H9 (cell line): ENCODE results near the gene TLR5. TPM values are rescaled to one million over a fixed set of nuclear protein-coding genes. Genes with fewer than 3 reads are reported as not detected.

Experiments used
- DNase-seq: peaks from one replicate; pipeline ENCODE4 v3.0.0-alpha.2; 2017
- H2AFZ ChIP-seq: one replicate; pipeline ENCODE4 v1.6.1; 2013; ENCODE audit warnings: mild to moderate bottlenecking, low read length, control low read depth, moderate library complexity
- H2AK5ac ChIP-seq: 2 replicates; pipeline ENCODE4 v1.6.1; 2013; ENCODE audit warnings: low read length, control low read depth, mixed read lengths; ENCODE audit not compliant: insufficient read length
- H2BK120ac ChIP-seq: one replicate; pipeline ENCODE4 v1.6.1; 2013; ENCODE audit warnings: low read depth, mild to moderate bottlenecking, low read length, control low read depth, inconsistent platforms; ENCODE audit not compliant: poor library complexity, severe bottlenecking
- H2BK12ac ChIP-seq: 2 replicates; pipeline ENCODE4 v1.6.1; 2013; ENCODE audit warnings: low read length, control low read depth, mixed read lengths, low read depth; ENCODE audit not compliant: insufficient read length
- H2BK15ac ChIP-seq: 2 replicates; pipeline ENCODE4 v1.6.1; 2013; ENCODE audit warnings: low read depth, low read length, control low read depth
- H2BK20ac ChIP-seq: one replicate; pipeline ENCODE4 v1.6.1; 2013; ENCODE audit warnings: low read depth, mild to moderate bottlenecking, low read length, control low read depth, inconsistent platforms; ENCODE audit not compliant: poor library complexity, severe bottlenecking
- H2BK5ac ChIP-seq: 2 replicates; pipeline ENCODE4 v1.6.1; 2013; ENCODE audit warnings: low read length, control low read depth, mixed read lengths; ENCODE audit not compliant: insufficient read length
- H3K14ac ChIP-seq: 2 replicates; pipeline ENCODE4 v1.6.1; 2013; ENCODE audit warnings: low read length, control low read depth; ENCODE audit not compliant: insufficient read depth
- H3K18ac ChIP-seq: 2 replicates; pipeline ENCODE4 v1.6.1; 2013; ENCODE audit warnings: low read depth, mild to moderate bottlenecking, mixed read lengths, low read length, control low read depth; ENCODE audit not compliant: insufficient read length
- H3K23ac ChIP-seq: 2 replicates; pipeline ENCODE4 v1.6.1; 2013; ENCODE audit warnings: low read length, control low read depth, mixed read lengths, low read depth; ENCODE audit not compliant: insufficient read length
- H3K23me2 ChIP-seq: 2 replicates; pipeline ENCODE4 v1.6.1; 2013; ENCODE audit warnings: low read depth, mild to moderate bottlenecking, mixed read lengths, low read length, control low read depth; ENCODE audit not compliant: insufficient read length, poor library complexity, severe bottlenecking
- H3K27ac ChIP-seq: 2 replicates; pipeline ENCODE4 v1.5.1; 2013; ENCODE audit warnings: low read length, control low read depth, mixed read lengths, low read depth; ENCODE audit not compliant: insufficient read length
- H3K27me3 ChIP-seq: 2 replicates; pipeline ENCODE4 v1.6.1; 2013; ENCODE audit warnings: low read length, control low read depth, inconsistent platforms; ENCODE audit not compliant: insufficient read depth
- H3K4ac ChIP-seq: 2 replicates; pipeline ENCODE4 v1.6.1; 2013; ENCODE audit warnings: low read depth, mild to moderate bottlenecking, control low read depth, inconsistent platforms, low read length, moderate library complexity
- H3K4me1 ChIP-seq: 2 replicates; pipeline ENCODE4 v1.6.1; 2013; ENCODE audit warnings: low read length, control low read depth, inconsistent platforms; ENCODE audit not compliant: insufficient read depth
- H3K4me2 ChIP-seq: 2 replicates; pipeline ENCODE4 v1.6.1; 2013; ENCODE audit warnings: low read length, control low read depth, mixed read lengths; ENCODE audit not compliant: insufficient read length, insufficient read depth
- H3K56ac ChIP-seq: 2 replicates; pipeline ENCODE4 v1.6.1; 2013; ENCODE audit warnings: low read depth, mild to moderate bottlenecking, mixed read lengths, low read length, control low read depth; ENCODE audit not compliant: insufficient read length
- H3K79me1 ChIP-seq: 2 replicates; pipeline ENCODE4 v1.6.1; 2013; ENCODE audit warnings: low read depth, mild to moderate bottlenecking, moderate library complexity, low read length, control low read depth, inconsistent platforms; ENCODE audit not compliant: insufficient read depth, poor library complexity, severe bottlenecking
- H3K79me2 ChIP-seq: 2 replicates; pipeline ENCODE4 v1.6.1; 2013; ENCODE audit warnings: low read length, control low read depth, inconsistent platforms; ENCODE audit not compliant: insufficient read depth
- H3K9ac ChIP-seq: 2 replicates; pipeline ENCODE4 v1.6.1; 2013; ENCODE audit warnings: low read length, control low read depth, mixed read lengths; ENCODE audit not compliant: insufficient read length; ENCODE audit errors: extremely low read depth
- H3K9me3 ChIP-seq: one replicate; pipeline ENCODE4 v1.6.1; 2013; ENCODE audit warnings: low read depth, low read length, inconsistent platforms; ENCODE audit not compliant: control insufficient read depth
- H3T11ph ChIP-seq: one replicate; pipeline ENCODE4 v1.6.1; 2013; ENCODE audit warnings: mild to moderate bottlenecking, low read length, control low read depth, inconsistent platforms
- H4K20me1 ChIP-seq: one replicate; pipeline ENCODE4 v1.6.1; 2013; ENCODE audit not compliant: control insufficient read depth, insufficient read length, insufficient read depth
- H4K5ac ChIP-seq: 2 replicates; pipeline ENCODE4 v1.6.1; 2013; ENCODE audit warnings: low read depth, mild to moderate bottlenecking, mixed read lengths, low read length, control low read depth; ENCODE audit not compliant: insufficient read length
- H4K8ac ChIP-seq: replicated peaks from 2 replicates; pipeline ENCODE4 v1.6.1; 2013; ENCODE audit warnings: low read length, control low read depth, mixed read lengths, low read depth; ENCODE audit not compliant: insufficient read length
- H4K91ac ChIP-seq: 2 replicates; pipeline ENCODE4 v1.6.1; 2013; ENCODE audit warnings: low read depth, mild to moderate bottlenecking, moderate library complexity, mixed read lengths, low read length, control low read depth; ENCODE audit not compliant: insufficient read length
- H3K27ac Mint-ChIP-seq, 3 experiments: 2 replicates in 2 of 3; 3 replicates in 1 of 3; pipeline ENCODE4 v1.8.0; 2020 to 2021; ENCODE audit warnings: mixed read lengths in 3 of 3, mild to moderate bottlenecking in 1 of 3, moderate library complexity in 1 of 3
- H3K27me3 Mint-ChIP-seq: 2 replicates; pipeline ENCODE4 v1.8.0; 2021; ENCODE audit warnings: low read depth, mild to moderate bottlenecking, moderate library complexity, mixed read lengths
- H3K36me3 Mint-ChIP-seq, 3 experiments: 2 replicates in 2 of 3; 3 replicates in 1 of 3; pipeline ENCODE4 v1.8.0; 2020 to 2021; ENCODE audit warnings: low read depth in 3 of 3, mixed read lengths in 3 of 3; ENCODE audit not compliant: insufficient read depth in 1 of 3
- H3K4me1 Mint-ChIP-seq, 2 experiments: 2 replicates each; pipeline ENCODE4 v1.8.0; 2020; ENCODE audit warnings: mixed read lengths in 2 of 2
- H3K4me3 Mint-ChIP-seq, 2 experiments: 2 replicates in 1 of 2; 3 replicates in 1 of 2; pipeline ENCODE4 v1.8.0; 2020 to 2021; ENCODE audit warnings: mild to moderate bottlenecking in 2 of 2, mixed read lengths in 2 of 2, moderate library complexity in 1 of 2
- H3K9me3 Mint-ChIP-seq, 2 experiments: 2 replicates in 1 of 2; 3 replicates in 1 of 2; pipeline ENCODE4 v1.8.0; 2020; ENCODE audit warnings: mild to moderate bottlenecking in 2 of 2, mixed read lengths in 2 of 2, moderate library complexity in 1 of 2
- CTCF ChIP-seq: fragments of 200-600 bp; sonication (generic); conservative IDR thresholded peaks from 3 replicates; pipeline ENCODE4 v1.8.0; 2021; ENCODE audit warnings: antibody characterized with exemption, mild to moderate bottlenecking
- WGBS: extraction: QIAGEN DNeasy Blood & Tissue Kit; methylation state at CpG from one replicate; pipeline ENCODE4 v1.1.7; 2013; ENCODE audit warnings: missing lambda C conversion rate, low lambda C conversion rate, mixed read lengths; ENCODE audit not compliant: insufficient read length; ENCODE audit errors: extremely low coverage; 5-methylcytosine and 5-hydroxymethylcytosine counted together
- total RNA-seq: library from RNA; stranded (reverse); gene quantifications from 2 replicates; pipeline ENCODE4 v1.2.1, GENCODE V29; 2021

The TLR5 gene
- total RNA-seq, 1 experiment from 2014 or later, result not detected

GRCh38 chr1:223161321-223161720 is 18.3 kb upstream of the TLR5 start:
- peak; percentile 41 for DNase-seq
- H3K18ac ChIP-seq, result no peak overlapping the region
- no peak overlapping the region for H3T11ph ChIP-seq
- no peak overlapping the region for H3K56ac ChIP-seq
- no peak overlapping the region for H2BK5ac ChIP-seq
- H3K27me3 Mint-ChIP-seq, result peaks cover 3% of the 10 kb centered on the region
- no peak overlapping the region for H4K91ac ChIP-seq
- no peak overlapping the region for H3K14ac ChIP-seq
- no peaks in the 10 kb centered on the region for H3K36me3 Mint-ChIP-seq
- H3K79me2 ChIP-seq, result no peaks in the 10 kb centered on the region
- H4K8ac ChIP-seq, result no peak overlapping the region
- no peak overlapping the region for H2BK12ac ChIP-seq
- H3K4me3 Mint-ChIP-seq, result no peak overlapping the region
- H3K4ac ChIP-seq, result no peak overlapping the region
- H2BK120ac ChIP-seq, result no peak overlapping the region
- peaks cover 0 to 3% of the 10 kb centered on the region in 2 experiments; a peak in 1 of 5 replicates for H3K9me3 Mint-ChIP-seq
- H3K27ac ChIP-seq, result no peak overlapping the region
- H3K4me1 ChIP-seq, result no peaks in the 10 kb centered on the region
- H4K5ac ChIP-seq, result no peak overlapping the region
- no peaks in the 10 kb centered on the region for H3K9me3 ChIP-seq
- H2BK20ac ChIP-seq, result no peak overlapping the region
- no peaks in the 10 kb centered on the region for H3K79me1 ChIP-seq
- H2BK15ac ChIP-seq, result no peak overlapping the region
- no CpG with 5 or more reads among the region's 3 CpGs for WGBS
- no peak overlapping the region for H3K23ac ChIP-seq
- no peak overlapping the region for H2AK5ac ChIP-seq
- H3K9ac ChIP-seq, result no peak overlapping the region
- no peaks in the 10 kb centered on the region for H3K27me3 ChIP-seq
- peaks cover 4 to 5% of the 10 kb centered on the region in 2 experiments; a peak in 3 of 4 replicates for H3K4me1 Mint-ChIP-seq
- H3K23me2 ChIP-seq, result no peaks in the 10 kb centered on the region
- H2AFZ ChIP-seq, result no peak overlapping the region
- peak; percentile 53 for TF ChIP-seq CTCF
- H3K27ac Mint-ChIP-seq, result no peak overlapping the region; a peak in 2 of 7 replicates
- H3K4me2 ChIP-seq, result no peak overlapping the region
- no peaks in the 10 kb centered on the region for H4K20me1 ChIP-seq
